ENCODE results near the gene DISP3.

DISP3 gene

GRCh38 chr1:11482198-11482597 is 3.2 kb downstream of the DISP3 start:
- H3K4me1 ChIP-seq (ENCODE audit: insufficient read depth, low read length): peaks cover 23% of the 10 kb centered on the region
- TF ChIP-seq EZH2 (IDR thresholded peaks at IDR 0.05; ENCODE audit: borderline replicate concordance, low read depth, low read length, severe bottlenecking): no peak
- TF ChIP-seq, protein P1, sequence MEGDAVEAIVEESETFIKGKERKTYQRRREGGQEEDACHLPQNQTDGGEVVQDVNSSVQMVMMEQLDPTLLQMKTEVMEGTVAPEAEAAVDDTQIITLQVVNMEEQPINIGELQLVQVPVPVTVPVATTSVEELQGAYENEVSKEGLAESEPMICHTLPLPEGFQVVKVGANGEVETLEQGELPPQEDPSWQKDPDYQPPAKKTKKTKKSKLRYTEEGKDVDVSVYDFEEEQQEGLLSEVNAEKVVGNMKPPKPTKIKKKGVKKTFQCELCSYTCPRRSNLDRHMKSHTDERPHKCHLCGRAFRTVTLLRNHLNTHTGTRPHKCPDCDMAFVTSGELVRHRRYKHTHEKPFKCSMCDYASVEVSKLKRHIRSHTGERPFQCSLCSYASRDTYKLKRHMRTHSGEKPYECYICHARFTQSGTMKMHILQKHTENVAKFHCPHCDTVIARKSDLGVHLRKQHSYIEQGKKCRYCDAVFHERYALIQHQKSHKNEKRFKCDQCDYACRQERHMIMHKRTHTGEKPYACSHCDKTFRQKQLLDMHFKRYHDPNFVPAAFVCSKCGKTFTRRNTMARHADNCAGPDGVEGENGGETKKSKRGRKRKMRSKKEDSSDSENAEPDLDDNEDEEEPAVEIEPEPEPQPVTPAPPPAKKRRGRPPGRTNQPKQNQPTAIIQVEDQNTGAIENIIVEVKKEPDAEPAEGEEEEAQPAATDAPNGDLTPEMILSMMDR (IDR thresholded peaks at IDR 0.05; ENCODE audit: borderline replicate concordance, extremely low read depth, low read length, poor library complexity, severe bottlenecking): no peak
- H2AFZ ChIP-seq (ENCODE audit: low read depth, low read length): no peak overlapping the region
- H3K9ac ChIP-seq (ENCODE audit: low read depth, low read length): no peak overlapping the region
- H3K4me3 ChIP-seq (ENCODE audit: low read depth in 1 of 2, low read length in 2 of 2): no peak overlapping the region
- ATAC-seq (ENCODE audit: insufficient read depth, low read depth): no peak
- no peak overlapping the region for H3K27ac ChIP-seq (ENCODE audit: low read length)
- H3K4me2 ChIP-seq (ENCODE audit: insufficient read depth, low read length): no peak overlapping the region
- no peak for DNase-seq
- H4K20me1 ChIP-seq (ENCODE audit: insufficient read depth, low read length): peaks cover 20% of the 10 kb centered on the region
- H3K36me3 ChIP-seq (ENCODE audit: insufficient read depth, low read length): no peaks in the 10 kb centered on the region
- H3K79me2 ChIP-seq (ENCODE audit: insufficient read depth, low read length): no peaks in the 10 kb centered on the region
- H3K9me3 ChIP-seq (ENCODE audit: insufficient read depth, low read length, severe bottlenecking): no peaks in the 10 kb centered on the region
- no peaks in the 10 kb centered on the region for H3K27me3 ChIP-seq (ENCODE audit: insufficient read depth, low read length, poor library complexity)

DNA sequence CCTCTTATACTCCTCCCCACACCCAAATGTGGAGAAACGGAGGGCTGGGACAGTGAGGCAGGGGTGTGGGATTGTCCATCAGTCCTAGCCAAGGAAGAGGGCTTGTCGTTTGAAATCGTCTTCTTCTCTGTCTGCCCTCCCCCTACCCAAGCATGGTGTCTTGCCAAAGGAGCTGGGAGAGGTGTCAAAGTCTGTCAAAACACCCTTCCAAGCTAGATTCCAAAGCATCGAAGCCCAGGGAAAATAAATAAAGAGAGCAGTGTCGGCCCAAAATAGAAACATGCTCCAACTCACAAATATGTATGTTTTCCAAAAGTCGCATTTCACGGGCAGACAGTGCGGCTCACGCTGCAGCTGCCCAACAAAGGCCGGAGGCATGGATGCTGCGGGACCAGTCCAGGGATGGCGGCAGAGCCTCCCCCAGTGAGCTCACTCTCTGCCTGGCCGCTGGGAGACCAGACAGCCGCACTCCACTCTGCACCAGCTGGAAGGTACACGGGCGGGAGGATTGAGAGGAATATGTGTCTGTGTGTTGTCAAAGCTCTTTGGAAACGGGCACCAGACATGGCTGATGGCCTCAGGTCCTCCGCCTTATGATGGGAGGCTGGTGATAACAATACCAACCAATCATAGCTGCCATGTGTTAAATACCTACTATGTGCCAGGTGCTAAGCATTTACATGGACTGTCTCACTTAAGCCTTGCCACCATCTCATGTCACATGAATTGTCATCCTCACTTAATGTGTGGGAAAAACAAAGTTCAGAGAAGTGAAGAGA is 3.9 kb downstream of the DISP3 start:
- Histone ChIP-seq H3K4me2 (ENCODE audit: insufficient read depth, low read length) (no peak overlapping the region), H3K9ac (ENCODE audit: low read depth, low read length) (no peak overlapping the region), H3K9me3 (ENCODE audit: insufficient read depth, low read length, severe bottlenecking) (no peaks in the 10 kb centered on the region), H3K79me2 (ENCODE audit: insufficient read depth, low read length) (no peaks in the 10 kb centered on the region), H3K4me3 (ENCODE audit: low read depth in 1 of 2, low read length in 2 of 2) (no peak overlapping the region), H3K36me3 (ENCODE audit: insufficient read depth, low read length) (no peaks in the 10 kb centered on the region), H3K27me3 (ENCODE audit: insufficient read depth, low read length, poor library complexity) (no peaks in the 10 kb centered on the region), H3K27ac (ENCODE audit: low read length) (no peak overlapping the region), H2AFZ (ENCODE audit: low read depth, low read length) (no peak overlapping the region), H3K4me1 (ENCODE audit: insufficient read depth, low read length) (peaks cover 23% of the 10 kb centered on the region), H4K20me1 (ENCODE audit: insufficient read depth, low read length) (peaks cover 25% of the 10 kb centered on the region)
- DNase-seq: no peak
- TF ChIP-seq EZH2 (IDR thresholded peaks at IDR 0.05; ENCODE audit: borderline replicate concordance, low read depth, low read length, severe bottlenecking): no peak
- TF ChIP-seq, protein P1 (IDR thresholded peaks at IDR 0.05; ENCODE audit: borderline replicate concordance, extremely low read depth, low read length, poor library complexity, severe bottlenecking): no peak
- ATAC-seq (ENCODE audit: insufficient read depth, low read depth): no peak

DNA sequence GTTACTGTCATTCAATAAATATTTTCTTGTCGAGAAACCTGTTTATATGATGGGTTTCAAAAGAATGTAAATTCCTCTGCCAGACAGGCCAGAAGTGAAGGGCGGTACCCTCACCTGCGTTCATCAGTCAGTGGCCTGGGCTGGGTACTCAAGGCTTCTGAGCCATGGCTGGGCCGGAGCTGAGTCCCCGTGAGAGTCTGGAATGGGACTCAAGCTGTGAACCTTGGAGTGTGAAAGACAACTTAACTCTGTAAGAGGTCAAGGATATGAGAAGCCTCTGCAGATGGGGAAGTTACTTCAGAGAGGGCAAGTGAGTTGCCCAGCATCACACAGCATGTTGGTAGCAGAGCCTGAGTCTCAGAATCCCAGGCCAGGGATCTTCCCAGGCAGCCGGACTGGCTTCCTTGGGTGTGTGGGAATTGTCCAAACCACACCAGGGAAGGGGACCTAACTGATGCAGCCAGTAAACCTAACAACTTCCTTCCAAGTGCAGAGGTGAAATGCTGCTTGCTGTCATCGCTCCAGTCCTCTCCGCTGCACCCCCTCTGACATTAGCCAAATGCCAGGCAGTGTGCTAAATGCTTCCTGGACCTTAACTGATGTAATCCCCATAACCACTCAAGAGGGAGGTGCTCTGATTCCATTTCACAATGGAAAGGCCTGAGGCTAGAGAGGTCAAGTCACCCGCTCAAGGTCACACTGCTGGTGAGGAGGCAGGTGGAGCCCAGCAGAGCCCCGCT is 4.8 kb downstream of the DISP3 start:
- Histone ChIP-seq H3K27ac (ENCODE audit: low read length) (no peak overlapping the region), H3K79me2 (ENCODE audit: insufficient read depth, low read length) (no peaks in the 10 kb centered on the region), H3K4me3 (ENCODE audit: low read depth in 1 of 2, low read length in 2 of 2) (no peak overlapping the region), H3K9me3 (ENCODE audit: insufficient read depth, low read length, severe bottlenecking) (no peaks in the 10 kb centered on the region), H3K9ac (ENCODE audit: low read depth, low read length) (no peak overlapping the region), H3K36me3 (ENCODE audit: insufficient read depth, low read length) (no peaks in the 10 kb centered on the region), H3K27me3 (ENCODE audit: insufficient read depth, low read length, poor library complexity) (no peaks in the 10 kb centered on the region), H4K20me1 (ENCODE audit: insufficient read depth, low read length) (peaks cover 29% of the 10 kb centered on the region), H3K4me2 (ENCODE audit: insufficient read depth, low read length) (no peak overlapping the region), H2AFZ (ENCODE audit: low read depth, low read length) (no peak overlapping the region), H3K4me1 (ENCODE audit: insufficient read depth, low read length) (peaks cover 17% of the 10 kb centered on the region)
- DNase-seq (no peak), ATAC-seq (ENCODE audit: insufficient read depth, low read depth) (no peak)
- TF ChIP-seq EZH2 (IDR thresholded peaks at IDR 0.05; ENCODE audit: borderline replicate concordance, low read depth, low read length, severe bottlenecking): no peak
- TF ChIP-seq, protein P1 (IDR thresholded peaks at IDR 0.05; ENCODE audit: borderline replicate concordance, extremely low read depth, low read length, poor library complexity, severe bottlenecking): no peak

Measured in DND-41 (cell line).